GM12878 (cell line): ENCODE data around the gene RGMB.

ENCODE experiments used
- CTCF ChIP-seq, 3 experiments: IDR thresholded peaks in 2 of 3; conservative IDR thresholded peaks in 1 of 3; 2 replicates each; pipeline ENCODE4 v1.5.1; 2011; ENCODE audit warnings: low read depth in 3 of 3, low read length in 3 of 3, mild to moderate bottlenecking in 3 of 3, control low read depth in 2 of 3, moderate library complexity in 2 of 3, inconsistent platforms in 1 of 3, mixed read lengths in 1 of 3; ENCODE audit not compliant: control insufficient read depth in 2 of 3, insufficient read depth in 1 of 3; ENCODE audit errors: extremely low read depth in 1 of 3
- HDAC2 ChIP-seq: fragments of 200-600 bp; sonication (generic); IDR thresholded peaks from 2 replicates; pipeline ENCODE4 v1.6.1; 2017
- POLR2AphosphoS5 ChIP-seq: IDR thresholded peaks from 2 replicates; pipeline ENCODE4 v1.6.1; 2011; ENCODE audit warnings: mild to moderate bottlenecking, low read length, inconsistent platforms
- SREBF1 ChIP-seq: IDR thresholded peaks from 2 replicates; pipeline ENCODE4 v1.6.1; 2012; ENCODE audit warnings: mild to moderate bottlenecking, low read length

GRCh38 chr5:98798847-98799246 lies 25.4 kb downstream of the RGMB start:
- TF ChIP-seq SREBF1 (no peak), POLR2AphosphoS5 (no peak), CTCF (IDR thresholded peaks at IDR 0.05 in 2 of 3, conservative IDR thresholded peaks at IDR 0.05 in 1 of 3; ENCODE audit: control insufficient read depth in 2 of 3, extremely low read depth in 1 of 3, insufficient read depth in 1 of 3, low read depth in 3 of 3, low read length in 3 of 3) (no peak), HDAC2 (no peak)
